Osteoblast (primary cell): ENCODE measurements around the gene CXCL6. TPM values are rescaled to one million over a fixed set of nuclear protein-coding genes. Genes with fewer than 3 reads are reported as not detected.

Experiments used
- DNase-seq: peaks from one replicate; pipeline ENCODE4 v3.0.0; 2011; ENCODE audit warnings: low spot score, mixed read lengths; ENCODE audit not compliant: insufficient read length; ENCODE audit errors: missing footprints
- H2AFZ ChIP-seq: 2 replicates; pipeline ENCODE4 v1.6.0; 2011; ENCODE audit warnings: mild to moderate bottlenecking, low read length
- H3K27ac ChIP-seq: 2 replicates; pipeline ENCODE4 v1.5.1; 2011; ENCODE audit warnings: mild to moderate bottlenecking, low read depth, low read length, moderate library complexity
- H3K27me3 ChIP-seq: 2 replicates; pipeline ENCODE4 v1.6.0; 2012; ENCODE audit warnings: mild to moderate bottlenecking, control low read depth, inconsistent platforms, low read length, moderate library complexity; ENCODE audit not compliant: insufficient read depth
- H3K36me3 ChIP-seq: 2 replicates; pipeline ENCODE4 v1.5.1; 2011; ENCODE audit warnings: mild to moderate bottlenecking, low read length, control low read depth, moderate library complexity; ENCODE audit not compliant: insufficient read depth
- H3K4me1 ChIP-seq: 2 replicates; pipeline ENCODE4 v1.5.1; 2011; ENCODE audit warnings: mild to moderate bottlenecking, low read length, control low read depth, moderate library complexity; ENCODE audit not compliant: insufficient read depth
- H3K4me2 ChIP-seq: 2 replicates; pipeline ENCODE4 v1.6.0; 2011; ENCODE audit warnings: mild to moderate bottlenecking, low read length; ENCODE audit not compliant: insufficient read depth
- H3K4me3 ChIP-seq: fragments of 200-600 bp; sonication (generic); 3 replicates; pipeline ENCODE4 v1.5.1; 2012; ENCODE audit warnings: mild to moderate bottlenecking, low read length, inconsistent platforms; ENCODE audit not compliant: insufficient read depth
- H3K79me2 ChIP-seq: 2 replicates; pipeline ENCODE4 v1.6.0; 2012; ENCODE audit warnings: mild to moderate bottlenecking, low read length, control low read depth, inconsistent platforms; ENCODE audit not compliant: insufficient read depth
- H3K9me3 ChIP-seq: 2 replicates; pipeline ENCODE4 v1.5.1; 2011; ENCODE audit warnings: low read depth, low read length, control low read depth
- H4K20me1 ChIP-seq: 2 replicates; pipeline ENCODE4 v1.6.0; 2012; ENCODE audit warnings: mild to moderate bottlenecking, low read length, control low read depth; ENCODE audit not compliant: insufficient read depth
- CTCF ChIP-seq: IDR thresholded peaks from 2 replicates; pipeline ENCODE4 v1.5.1; 2011; ENCODE audit warnings: mild to moderate bottlenecking, low read depth, low read length, moderate library complexity; ENCODE audit errors: extremely low read depth
- total RNA-seq: library from RNA; depleted of rRNA; stranded (reverse); fragments of >200 nt; gene quantifications from 2 replicates; pipeline ENCODE4 v1.2.3, GENCODE V29; 2012

CXCL6 gene
- total RNA-seq, 1 donor: 1.1 TPM

GRCh38 chr4:73850261-73850970, 13.9 kb downstream of the CXCL6 start:
- H3K27me3 ChIP-seq: peaks cover 2% of the 10 kb centered on the region
- H3K4me3 ChIP-seq: no peak overlapping the region
- H3K4me1 ChIP-seq: peaks cover 5% of the 10 kb centered on the region
- H3K79me2 ChIP-seq: no peaks in the 10 kb centered on the region
- no peaks in the 10 kb centered on the region for H3K9me3 ChIP-seq
- no peaks in the 10 kb centered on the region for H4K20me1 ChIP-seq
- H3K27ac ChIP-seq: no peak overlapping the region
- TF ChIP-seq CTCF: no peak
- H3K36me3 ChIP-seq: no peaks in the 10 kb centered on the region
- DNase-seq: no peak
- H3K4me2 ChIP-seq: no peak overlapping the region
- no peak overlapping the region for H2AFZ ChIP-seq

GRCh38 chr4:73851293-73851692, 14.8 kb downstream of the CXCL6 start:
- Histone ChIP-seq H3K36me3 (no peaks in the 10 kb centered on the region), H3K4me2 (no peak overlapping the region), H3K27ac (no peak overlapping the region), H3K79me2 (no peaks in the 10 kb centered on the region), H4K20me1 (no peaks in the 10 kb centered on the region), H3K4me3 (no peak overlapping the region), H3K4me1 (peaks cover 10% of the 10 kb centered on the region), H3K27me3 (peaks cover 2% of the 10 kb centered on the region), H3K9me3 (no peaks in the 10 kb centered on the region), H2AFZ (no peak overlapping the region)
- TF ChIP-seq CTCF: no peak
- DNase-seq: no peak

- H2AFZ ChIP-seq: peak overlapping the region; percentile 82
These were observed 16.3 kb downstream of the CXCL6 start for GRCh38 chr4:73852771-73853170.

More at GRCh38 chr4:73852771-73853170, 16.3 kb downstream of the CXCL6 start:
- H3K36me3 ChIP-seq: no peaks in the 10 kb centered on the region
- H3K4me1 ChIP-seq: peaks cover 18% of the 10 kb centered on the region
- H3K27ac ChIP-seq: no peak overlapping the region
- no peak for DNase-seq
- no peaks in the 10 kb centered on the region for H3K9me3 ChIP-seq
- peak overlapping the region; percentile 82 for H3K4me2 ChIP-seq
- H4K20me1 ChIP-seq: no peaks in the 10 kb centered on the region
- H3K79me2 ChIP-seq: no peaks in the 10 kb centered on the region
- H3K4me3 ChIP-seq: peak overlapping the region; percentile 57
- H3K27me3 ChIP-seq: peaks cover 2% of the 10 kb centered on the region
- no peak for TF ChIP-seq CTCF
